Caco-2 (cell line): ENCODE measurements around the gene TCF15. TPM values are rescaled to one million over a fixed set of nuclear protein-coding genes. Genes with fewer than 3 reads are reported as not detected.

ENCODE experiments used
- BruUV-seq: library from RNA; stranded (reverse); fragments of 400-500 nt; replicated peaks from 2 replicates; lab custom pipeline; 2021; lab: Mats Ljungman, UMichigan
- CTCF ChIA-PET: fragments of 300-600 bp; sonication (Branson Sonifier 250); formaldehyde crosslinking; loops from one replicate; lab custom pipeline; 2022; ENCODE audit warnings: antibody characterized with exemption; lab: Charles Lee
- POLR2A ChIA-PET: fragments of 300-600 bp; sonication (Branson Sonifier 250); formaldehyde crosslinking; loops from one replicate; lab custom pipeline; 2022; ENCODE audit warnings: antibody characterized with exemption; lab: Charles Lee
- DNase-seq, 2 experiments: peaks; one replicate each; pipeline versions ENCODE4 v3.0.0 to v3.0.0-alpha.2; 2020 to 2022
- H3K27me3 ChIP-seq: replicated peaks from 2 replicates; pipeline ENCODE4 v1.6.0; 2011; ENCODE audit warnings: low read length; ENCODE audit not compliant: control insufficient read depth, insufficient read depth
- H3K36me3 ChIP-seq: 2 replicates; pipeline ENCODE4 v1.5.1; 2011; ENCODE audit warnings: low read length; ENCODE audit not compliant: control insufficient read depth, insufficient read depth
- H3K4me1 ChIP-seq: fragments of 250-450 bp; sonication (Bioruptor Pico); 2 replicates; pipeline ENCODE4 v1.5.1; 2020; ENCODE audit warnings: mild to moderate bottlenecking
- H3K4me3 ChIP-seq: 2 replicates; pipeline ENCODE4 v1.5.1; 2011; ENCODE audit warnings: low read depth, mild to moderate bottlenecking, control low read depth, low read length
- H3K9me3 ChIP-seq: fragments of 250-450 bp; sonication (Bioruptor Pico); 2 replicates; pipeline ENCODE4 v1.5.1; 2020; ENCODE audit warnings: mild to moderate bottlenecking, moderate library complexity
- H3K27ac Mint-ChIP-seq: one replicate; pipeline ENCODE4 v1.8.0; 2022; ENCODE audit warnings: mixed read lengths; ENCODE audit not compliant: unreplicated experiment
- H3K27me3 Mint-ChIP-seq: one replicate; pipeline ENCODE4 v1.8.0; 2022; ENCODE audit warnings: mixed read lengths; ENCODE audit not compliant: insufficient read depth, unreplicated experiment
- H3K36me3 Mint-ChIP-seq: one replicate; pipeline ENCODE4 v1.8.0; 2022; ENCODE audit warnings: mild to moderate bottlenecking, mixed read lengths; ENCODE audit not compliant: insufficient read depth, unreplicated experiment
- H3K4me1 Mint-ChIP-seq: one replicate; pipeline ENCODE4 v1.8.0; 2022; ENCODE audit warnings: low read depth, mixed read lengths; ENCODE audit not compliant: unreplicated experiment
- H3K4me3 Mint-ChIP-seq: one replicate; pipeline ENCODE4 v1.8.0; 2022; ENCODE audit warnings: mild to moderate bottlenecking, moderate library complexity, mixed read lengths; ENCODE audit not compliant: unreplicated experiment
- H3K9me3 Mint-ChIP-seq: one replicate; pipeline ENCODE4 v1.8.0; 2022; ENCODE audit warnings: mixed read lengths; ENCODE audit not compliant: unreplicated experiment
- CTCF ChIP-seq, 2 experiments: fragments of 200-600 bp in 1 of 2; IDR thresholded peaks; 1 replicate in 1 of 2; 2 replicates in 1 of 2; pipeline versions ENCODE4 v1.5.1 to v1.8.0; 2011 to 2022; ENCODE audit warnings: antibody characterized with exemption in 1 of 2, control low read depth in 1 of 2, inconsistent platforms in 1 of 2, low read depth in 1 of 2, low read length in 1 of 2, mild to moderate bottlenecking in 1 of 2, moderate library complexity in 1 of 2; ENCODE audit not compliant: insufficient read depth in 1 of 2, severe bottlenecking in 1 of 2, unreplicated experiment in 1 of 2
- intact Hi-C: fragments of 100-400 bp; cut with micrococcal nuclease; formaldehyde crosslinking; loops from one replicate; pipeline ENCODE4 v1.10.0; 2022; ENCODE audit not compliant: unreplicated experiment
- total RNA-seq: library from RNA; stranded (reverse); gene quantifications from 2 replicates; pipeline ENCODE4 v1.2.3, GENCODE V29; 2022

Gene TCF15
- total RNA-seq, 1 experiment from 2014 or later: not detected

DNA sequence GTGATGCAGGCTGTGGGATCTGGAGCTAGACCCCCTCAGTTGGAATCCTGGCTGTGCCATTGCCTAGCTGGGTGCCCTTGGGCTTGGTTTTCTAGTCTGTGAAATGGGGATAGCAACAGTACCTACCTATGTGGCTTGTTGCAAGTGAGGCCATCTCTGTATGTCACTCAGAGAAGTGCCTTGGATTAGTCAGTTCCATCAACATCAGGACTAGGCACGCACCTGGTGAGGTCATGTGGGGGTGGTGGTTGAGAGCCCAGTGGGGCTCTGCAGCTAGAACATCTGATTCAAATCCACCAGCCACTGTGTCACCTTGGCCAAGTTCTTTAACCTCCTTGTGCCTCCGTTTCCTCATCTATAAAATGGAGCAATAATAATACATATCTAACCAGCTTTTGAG is 12.5 kb downstream of the TCF15 start:
- H3K4me3 ChIP-seq: no peak overlapping the region
- TF ChIP-seq CTCF (IDR thresholded peaks at IDR 0.05; ENCODE audit: insufficient read depth in 1 of 2, low read depth in 1 of 2, low read length in 1 of 2, severe bottlenecking in 1 of 2, unreplicated experiment in 1 of 2): no peak
- Mint-ChIP-seq H3K27ac (no peak overlapping the region), H3K4me1 (no peaks in the 10 kb centered on the region), H3K27me3 (no peaks in the 10 kb centered on the region), H3K9me3 (no peaks in the 10 kb centered on the region), H3K4me3 (no peak overlapping the region), H3K36me3 (no peaks in the 10 kb centered on the region)
- DNase-seq: peak in 1 of 2 experiments; percentile 4
- ChIA-PET CTCF (no interaction called here), POLR2A (no interaction called here)
- BruUV-seq: no TSS peak
- no peaks in the 10 kb centered on the region for H3K4me1 ChIP-seq
- no peaks in the 10 kb centered on the region for H3K9me3 ChIP-seq
- H3K27me3 ChIP-seq: no peaks in the 10 kb centered on the region
- intact Hi-C loops: no loop called here
- no peaks in the 10 kb centered on the region for H3K36me3 ChIP-seq

DNA sequence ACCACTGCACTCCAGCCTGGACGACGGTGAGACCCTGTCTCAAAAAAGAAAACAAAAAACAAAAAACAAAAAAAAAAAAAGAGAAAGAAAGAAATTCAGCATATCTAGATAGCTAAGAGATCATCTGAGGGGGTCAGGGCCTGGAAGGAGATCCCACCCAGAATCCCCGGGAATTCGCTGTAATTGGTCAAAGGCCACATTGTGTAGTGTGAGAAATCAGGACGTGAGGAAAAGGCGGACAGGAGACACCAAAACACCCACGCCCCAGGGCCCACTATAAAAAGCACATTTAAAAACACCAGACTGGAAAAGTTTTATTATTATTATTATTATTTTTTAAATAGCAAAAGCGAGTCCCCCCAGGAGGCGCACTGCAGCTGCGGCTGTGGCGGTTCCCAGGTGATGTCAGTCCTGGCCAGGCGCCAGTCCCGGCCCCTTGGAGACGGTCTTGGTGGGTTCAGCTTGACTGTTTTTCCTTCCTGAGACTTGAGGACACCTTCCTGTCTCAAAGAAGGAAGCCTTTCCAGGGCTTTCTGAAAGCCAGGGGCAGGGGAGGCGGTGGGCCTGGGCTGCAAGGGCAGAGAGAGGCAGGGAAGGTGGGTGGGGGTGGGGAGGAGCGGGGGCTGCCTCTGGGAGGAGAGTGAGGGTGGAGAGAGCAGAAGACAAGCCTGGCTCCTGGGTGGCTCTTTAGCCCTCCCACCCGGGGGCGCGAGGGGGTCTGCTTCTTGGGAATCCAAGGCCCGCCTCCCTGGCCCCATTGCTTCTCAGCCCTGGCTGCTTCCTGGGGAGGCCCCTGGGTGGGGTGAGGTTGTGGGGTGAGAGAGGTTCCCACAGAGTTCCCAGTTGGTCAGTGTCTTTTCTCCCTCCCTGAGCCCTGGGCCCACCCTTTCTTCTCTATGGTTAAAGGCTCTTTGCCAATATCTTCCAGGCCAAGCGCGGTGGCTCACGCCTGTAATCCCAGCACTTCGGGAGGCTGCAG is 14.5 kb downstream of the TCF15 start:
- H3K36me3 ChIP-seq: no peaks in the 10 kb centered on the region
- intact Hi-C loops: no loop called here
- no peak overlapping the region for H3K4me3 Mint-ChIP-seq
- peaks cover 12% of the 10 kb centered on the region for H3K27me3 Mint-ChIP-seq
- H3K27ac Mint-ChIP-seq: no peak overlapping the region
- H3K27me3 ChIP-seq: no peaks in the 10 kb centered on the region
- no peaks in the 10 kb centered on the region for H3K9me3 ChIP-seq
- H3K36me3 Mint-ChIP-seq: no peaks in the 10 kb centered on the region
- H3K4me1 ChIP-seq: no peaks in the 10 kb centered on the region
- DNase-seq: no peak
- CTCF ChIA-PET: interaction anchor here (0.6 to 0.7 kb wide), 2 partner anchors 23 to 28 kb away, joined by 3 read pairs; no protein-coding TSS in a partner anchor
- no peak for TF ChIP-seq CTCF (IDR thresholded peaks at IDR 0.05; ENCODE audit: insufficient read depth in 1 of 2, low read depth in 1 of 2, low read length in 1 of 2, severe bottlenecking in 1 of 2, unreplicated experiment in 1 of 2)
- H3K4me3 ChIP-seq: no peak overlapping the region
- no TSS peak for BruUV-seq
- POLR2A ChIA-PET: no interaction called here
- no peaks in the 10 kb centered on the region for H3K9me3 Mint-ChIP-seq
- H3K4me1 Mint-ChIP-seq: no peaks in the 10 kb centered on the region

DNA sequence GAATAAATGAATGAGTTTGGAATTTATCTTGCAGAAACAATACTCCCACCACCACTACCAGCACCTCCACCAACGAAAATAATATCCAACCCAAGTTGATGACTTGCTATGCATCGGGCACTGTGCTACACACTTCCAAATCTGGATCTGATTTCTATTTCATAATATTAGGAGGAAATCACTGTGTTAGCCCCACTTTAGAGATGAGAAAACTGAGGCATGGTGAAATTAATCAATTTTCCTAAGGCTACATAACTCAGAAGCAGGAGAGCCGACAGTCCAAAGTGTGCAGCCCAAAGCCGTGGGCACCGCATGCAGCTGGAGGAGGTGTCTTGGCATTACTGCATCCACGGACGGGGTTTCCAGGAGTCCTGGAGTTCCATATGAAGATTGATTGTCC is 17.6 kb downstream of the TCF15 start:
- Mint-ChIP-seq H3K4me1 (no peaks in the 10 kb centered on the region), H3K27me3 (peaks cover 15% of the 10 kb centered on the region), H3K4me3 (no peak overlapping the region), H3K36me3 (no peaks in the 10 kb centered on the region), H3K27ac (no peak overlapping the region), H3K9me3 (no peaks in the 10 kb centered on the region)
- TF ChIP-seq CTCF (IDR thresholded peaks at IDR 0.05; ENCODE audit: insufficient read depth in 1 of 2, low read depth in 1 of 2, low read length in 1 of 2, severe bottlenecking in 1 of 2, unreplicated experiment in 1 of 2): no peak
- CTCF ChIA-PET: no interaction called here
- H3K9me3 ChIP-seq: no peaks in the 10 kb centered on the region
- no TSS peak for BruUV-seq
- H3K36me3 ChIP-seq: no peaks in the 10 kb centered on the region
- DNase-seq: no peak
- H3K4me1 ChIP-seq: no peaks in the 10 kb centered on the region
- H3K4me3 ChIP-seq: no peak overlapping the region
- POLR2A ChIA-PET: no interaction called here
- no peaks in the 10 kb centered on the region for H3K27me3 ChIP-seq
- intact Hi-C loops: no loop called here
